HK-2 (cell line): Measurements from ENCODE around the gene F2RL3.

Experiments used
- DNase-seq: peaks from one replicate; pipeline ENCODE4 v3.0.0-alpha.2; 2018; ENCODE audit not compliant: unreplicated experiment

F2RL3 gene

DNA sequence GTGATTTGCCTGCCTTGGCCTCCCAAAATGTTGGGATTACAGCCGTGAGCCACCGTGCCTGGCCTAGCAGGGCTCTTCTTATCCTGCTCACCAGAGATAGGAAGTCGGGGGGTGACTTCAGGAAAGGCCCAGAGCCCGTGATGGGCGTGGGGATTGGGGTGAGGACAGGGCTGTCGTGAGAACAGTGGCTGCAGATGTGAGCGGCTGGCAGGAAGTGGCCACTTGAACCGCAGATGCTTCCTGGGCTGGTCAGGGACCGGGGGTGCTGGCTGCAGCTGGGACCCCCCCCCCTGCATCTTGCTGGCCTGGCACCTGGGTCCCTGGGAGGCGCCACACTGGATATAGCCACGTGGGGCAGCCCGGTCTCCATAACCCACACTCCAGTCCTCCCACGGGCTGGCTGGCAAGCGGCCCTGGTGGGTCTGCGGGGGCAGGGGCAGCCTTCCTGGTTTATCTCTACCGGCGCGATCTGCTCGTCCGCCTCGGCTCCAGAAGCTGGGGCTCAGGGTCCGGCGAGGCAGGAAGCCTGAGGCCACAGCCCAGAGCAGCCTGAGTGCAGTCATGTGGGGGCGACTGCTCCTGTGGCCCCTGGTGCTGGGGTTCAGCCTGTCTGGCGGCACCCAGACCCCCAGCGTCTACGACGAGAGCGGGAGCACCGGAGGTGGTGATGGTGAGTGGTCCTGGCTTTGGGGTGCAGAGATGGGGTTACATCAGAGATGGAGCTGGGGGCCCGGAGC is at the start of gene F2RL3:
Gene F2RL3 (plus strand): TSS at position 371 of the 737 bp plus-strand sequence. CDS start 191 bp downstream, at position 562.
- DNase-seq, result no peak

DNA sequence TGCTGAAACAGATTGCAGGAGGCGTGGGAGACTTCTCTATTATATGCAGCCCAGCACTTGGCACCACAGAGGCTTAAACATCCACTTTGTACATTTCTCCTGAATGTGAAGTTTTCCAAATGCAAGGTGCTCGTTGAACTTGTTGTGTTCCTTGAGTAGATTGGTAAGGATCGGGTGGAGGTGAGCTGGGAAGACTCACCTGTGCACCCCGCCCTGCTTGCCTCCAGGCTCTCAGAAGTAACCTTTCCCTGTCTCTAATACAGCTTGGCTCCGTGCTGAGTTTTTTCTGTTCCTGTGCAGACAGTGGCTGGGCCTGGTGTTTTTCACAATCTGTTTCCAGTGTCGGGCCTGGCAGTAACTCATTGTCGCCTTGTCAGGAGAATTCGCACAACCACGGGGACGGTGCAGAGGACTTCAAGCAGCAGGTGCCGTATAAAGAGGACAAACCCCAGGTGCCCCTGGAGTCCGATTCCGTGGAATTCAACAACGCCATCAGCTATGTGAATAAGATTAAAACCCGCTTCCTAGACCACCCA is 47.3 kb upstream of the F2RL3 start:
- DNase-seq, result no peak

DNA sequence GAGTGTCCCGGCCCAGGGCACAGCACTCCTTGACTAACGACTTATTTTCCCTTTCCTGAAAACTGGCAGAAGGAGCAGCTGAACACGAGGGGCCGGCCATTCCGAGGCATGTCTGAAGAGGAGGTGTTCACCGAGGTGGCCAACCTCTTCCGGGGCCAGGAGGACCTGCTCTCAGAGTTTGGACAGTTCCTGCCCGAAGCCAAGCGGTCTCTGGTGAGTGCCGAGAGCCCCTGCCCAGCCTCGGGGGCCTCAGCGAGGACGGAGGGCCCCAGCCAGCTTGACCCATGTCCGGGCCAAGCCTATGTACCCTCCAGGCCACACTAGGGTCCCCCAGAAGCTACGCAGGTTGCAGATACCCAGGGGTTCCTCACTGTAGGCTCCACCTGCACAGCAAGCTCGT is 41.9 kb upstream of the F2RL3 start:
- DNase-seq, result no peak

DNA sequence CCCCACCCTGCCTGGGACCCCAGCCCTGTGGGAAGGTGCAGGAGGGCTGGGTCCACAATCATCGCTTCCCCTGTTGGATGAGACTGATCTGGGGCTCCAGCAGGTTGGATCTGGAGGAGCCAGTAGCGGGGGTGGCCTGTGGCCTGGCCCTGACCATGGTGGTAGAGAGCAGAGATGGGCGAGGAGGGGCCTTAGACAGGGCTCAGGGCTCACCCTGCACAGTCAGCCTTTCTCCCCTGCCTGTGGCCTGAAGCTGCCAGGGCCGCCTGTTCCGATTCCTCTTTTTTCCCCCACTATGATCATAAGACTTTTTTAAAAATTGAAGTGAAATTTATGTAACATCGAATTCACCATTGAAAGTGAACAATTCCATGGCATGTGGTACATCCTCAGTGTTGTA is 41.4 kb upstream of the F2RL3 start:
- DNase-seq, result no peak

DNA sequence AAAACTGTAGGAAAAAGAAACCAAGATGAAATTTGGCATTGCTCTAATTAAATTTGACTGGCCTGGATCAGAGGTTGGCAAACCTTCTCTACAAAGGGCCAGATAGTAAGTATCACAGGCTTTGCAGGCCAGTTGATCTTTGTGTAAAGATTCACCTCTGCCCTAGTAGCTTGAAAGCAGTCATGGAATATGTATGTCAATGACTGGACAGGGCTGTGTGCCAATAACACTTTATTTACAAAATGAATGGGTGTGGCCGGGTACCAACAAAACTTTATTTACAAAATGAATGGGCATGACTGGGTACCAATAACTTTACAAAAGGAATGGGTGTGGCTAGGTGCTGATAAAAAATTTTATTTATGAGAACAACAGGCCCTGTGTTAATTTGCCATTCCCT is 39.6 kb upstream of the F2RL3 start:
- DNase-seq, result no peak

DNA sequence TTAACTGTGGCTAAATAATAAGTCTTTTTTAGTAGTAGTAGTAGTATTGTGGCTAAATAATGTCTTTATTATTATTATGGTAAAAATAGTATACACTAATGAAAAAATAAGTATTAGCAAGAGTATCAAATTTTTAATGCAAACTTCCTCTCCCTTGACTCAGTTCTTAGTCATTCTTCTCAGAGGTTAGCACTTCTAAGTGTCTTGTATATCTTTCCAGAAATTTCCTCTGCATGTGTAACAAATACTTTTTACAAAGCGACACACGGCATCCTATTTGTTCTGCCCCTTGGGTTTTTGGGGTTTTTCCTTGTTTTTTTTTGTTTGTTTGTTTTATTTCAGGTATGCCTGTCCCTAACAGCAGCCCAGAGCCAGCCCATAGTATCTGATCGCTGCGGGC is 38.7 kb upstream of the F2RL3 start:
- DNase-seq, result no peak

DNA sequence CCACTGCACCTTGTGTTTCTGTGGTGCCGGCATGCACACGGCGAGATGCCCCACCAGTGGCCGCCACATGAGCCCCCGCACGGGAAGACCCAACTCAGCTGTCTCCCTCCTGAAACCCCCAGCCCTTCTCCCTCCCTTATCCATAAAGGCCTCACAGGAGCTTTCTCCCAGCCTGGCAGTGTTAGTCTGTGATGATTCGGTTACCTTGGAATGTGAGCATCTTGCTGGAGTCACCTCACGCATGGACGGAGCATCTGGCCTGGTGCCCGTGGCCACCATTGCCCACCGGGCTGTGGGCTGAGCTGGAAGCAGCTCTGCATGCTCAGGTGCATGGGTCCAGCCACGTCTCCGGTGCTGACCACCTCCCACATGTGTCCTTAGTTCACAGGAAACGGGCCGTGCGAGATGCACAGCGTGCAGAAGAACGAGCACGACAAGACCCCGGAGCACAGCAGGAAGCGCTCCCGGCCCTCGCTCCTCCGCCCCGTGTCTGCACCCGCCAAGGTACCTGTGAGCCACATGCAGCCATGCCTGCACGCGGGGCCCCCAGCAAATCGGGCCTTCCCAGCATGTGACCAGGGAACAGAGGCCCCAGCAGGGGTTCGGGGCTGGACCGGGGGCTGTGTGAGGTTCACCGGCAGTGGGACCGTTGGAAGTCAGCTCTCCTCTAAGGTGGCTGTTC is 37.6 kb upstream of the F2RL3 start:
- peak; percentile 65 for DNase-seq

GRCh38 chr19:16853066-16853465 is 35.7 kb upstream of the F2RL3 start:
- DNase-seq, result no peak

DNA sequence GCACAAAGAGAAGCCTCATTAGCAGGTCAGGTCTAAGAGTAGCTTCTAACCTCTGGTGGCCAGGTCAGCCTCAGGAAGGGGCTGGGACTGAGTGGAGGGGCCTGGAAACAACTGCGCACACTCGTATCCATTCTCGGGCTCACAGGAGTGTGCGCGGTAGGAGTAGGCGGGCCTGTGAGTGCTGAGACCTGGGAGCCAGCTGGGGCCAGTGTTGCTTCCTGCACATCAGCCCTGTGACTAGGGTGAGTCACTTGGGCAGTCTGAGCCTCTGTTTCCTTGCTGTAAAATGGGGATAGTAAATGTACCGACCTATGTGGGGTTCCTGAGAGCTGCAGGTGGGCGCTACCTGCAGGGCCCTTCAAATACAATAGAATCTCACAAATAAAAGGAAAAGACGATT is 32.7 kb upstream of the F2RL3 start:
- no peak for DNase-seq

DNA sequence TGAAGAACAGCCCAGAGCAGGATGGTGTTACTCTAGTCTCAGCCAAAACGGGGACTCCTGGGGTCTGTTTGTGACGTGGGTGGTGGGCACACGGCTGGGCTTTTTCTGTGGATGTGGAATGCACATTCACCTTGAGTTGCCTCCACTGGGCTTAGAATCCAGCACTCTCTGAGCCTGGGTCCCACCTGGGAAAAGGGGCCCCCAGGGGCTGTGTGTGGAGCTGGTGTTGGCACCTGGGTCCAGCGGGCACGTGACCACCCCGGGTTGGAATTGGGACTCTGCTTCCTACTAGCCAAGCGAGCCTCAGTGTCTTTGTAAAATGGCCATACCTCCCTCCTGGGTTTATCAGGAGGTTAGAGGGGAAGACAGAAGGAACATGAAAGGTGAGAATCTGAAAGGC is 29.2 kb upstream of the F2RL3 start:
- DNase-seq, result no peak

DNA sequence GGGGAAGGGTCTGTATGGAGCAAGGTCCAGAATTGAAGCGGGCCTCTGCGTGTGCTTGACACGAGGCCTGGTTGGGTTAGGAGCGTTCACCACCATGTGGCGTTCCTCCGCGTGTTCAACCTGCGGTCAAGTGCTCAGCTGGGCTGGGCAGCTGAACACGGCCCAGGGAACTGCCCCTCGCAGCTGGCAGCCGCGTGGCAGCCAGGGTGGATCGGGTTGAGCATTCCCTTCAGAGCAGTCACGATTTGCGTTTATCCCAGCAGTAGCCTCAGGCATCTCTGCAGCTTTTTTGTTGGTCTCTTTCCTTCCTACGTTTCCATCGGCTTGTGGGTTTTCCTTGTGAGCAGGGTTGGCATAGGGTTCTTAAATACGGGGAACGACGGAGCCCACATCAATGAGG is 28.7 kb upstream of the F2RL3 start:
- DNase-seq, result no peak

DNA sequence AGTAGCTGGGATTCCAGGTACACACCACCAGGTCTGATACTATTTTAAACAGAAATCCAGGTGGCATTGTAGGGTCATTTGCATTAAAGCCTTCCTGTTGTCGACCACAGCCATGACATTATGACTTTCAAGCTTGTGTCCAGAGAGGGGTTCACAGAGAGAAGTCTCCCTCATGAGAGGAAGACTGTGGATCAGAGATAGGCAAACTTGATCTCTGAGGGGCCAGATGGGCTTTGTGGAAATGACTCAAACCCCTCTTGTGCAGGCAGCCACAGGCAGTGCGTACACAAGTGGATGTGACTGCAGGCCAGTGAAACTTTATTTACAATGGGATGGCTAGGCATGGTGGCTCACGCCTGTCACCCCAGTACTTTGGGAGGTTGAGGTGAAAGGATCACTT is 27.8 kb upstream of the F2RL3 start:
- DNase-seq, result no peak

GRCh38 chr19:16861834-16862233 is 27.0 kb upstream of the F2RL3 start:
- no peak for DNase-seq

GRCh38 chr19:16862826-16863415 is 25.9 kb upstream of the F2RL3 start:
- no peak for DNase-seq

DNA sequence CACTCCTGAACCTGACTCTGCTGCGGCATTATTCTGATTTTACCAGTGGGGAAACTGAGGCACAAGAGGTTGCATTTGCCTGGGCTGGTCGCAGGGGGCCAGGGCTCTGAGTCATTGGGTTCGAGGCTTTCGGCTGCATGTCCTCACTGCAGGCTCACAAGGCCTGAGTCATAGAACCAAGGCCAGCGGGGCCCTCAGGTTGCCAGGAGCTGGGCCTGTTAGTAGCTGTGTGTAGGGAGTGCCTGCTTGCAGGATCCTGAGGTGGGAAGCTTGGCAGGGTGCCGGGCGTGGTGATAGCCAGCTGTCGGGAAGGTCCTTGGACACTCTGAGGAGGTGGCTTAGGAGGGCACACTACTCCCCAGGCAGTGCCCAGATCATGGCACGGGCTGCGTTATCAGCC is 21.6 kb upstream of the F2RL3 start:
- no peak for DNase-seq

DNA sequence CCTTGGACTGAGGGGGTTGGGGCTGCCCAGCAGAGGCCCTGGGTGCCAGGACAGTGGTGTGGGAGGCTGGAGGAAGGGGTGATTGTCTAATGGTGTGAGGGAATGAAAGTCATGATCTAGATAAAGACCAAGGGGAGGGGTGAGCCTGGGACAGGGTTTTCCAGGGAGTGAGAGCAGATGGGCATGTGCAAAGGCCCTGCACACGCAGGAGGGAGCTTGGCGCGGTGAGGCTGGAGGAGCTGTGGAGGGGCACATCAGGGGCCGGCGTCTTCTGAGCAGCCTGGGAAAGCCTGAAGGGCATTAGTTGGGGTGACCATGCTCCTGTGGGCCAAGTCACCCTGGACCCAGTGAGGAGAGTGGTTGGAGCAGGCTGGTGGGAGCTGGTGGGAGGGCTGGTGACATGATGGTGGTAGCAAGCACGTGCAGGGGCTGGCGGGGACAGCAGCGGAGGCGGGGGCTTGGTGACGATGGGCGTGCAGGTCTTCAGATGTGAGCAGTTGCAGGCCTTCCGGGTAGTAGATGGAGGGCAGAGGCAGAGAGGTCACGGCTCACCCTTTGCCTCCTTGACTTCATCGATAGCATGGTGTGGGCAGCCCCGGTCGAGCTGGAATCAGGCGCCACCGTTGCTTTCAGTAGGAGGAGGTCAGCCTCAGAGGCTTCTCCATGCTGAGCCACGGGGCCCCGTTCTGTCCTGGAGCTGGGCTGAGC is 20.2 kb upstream of the F2RL3 start:
- no peak for DNase-seq

DNA sequence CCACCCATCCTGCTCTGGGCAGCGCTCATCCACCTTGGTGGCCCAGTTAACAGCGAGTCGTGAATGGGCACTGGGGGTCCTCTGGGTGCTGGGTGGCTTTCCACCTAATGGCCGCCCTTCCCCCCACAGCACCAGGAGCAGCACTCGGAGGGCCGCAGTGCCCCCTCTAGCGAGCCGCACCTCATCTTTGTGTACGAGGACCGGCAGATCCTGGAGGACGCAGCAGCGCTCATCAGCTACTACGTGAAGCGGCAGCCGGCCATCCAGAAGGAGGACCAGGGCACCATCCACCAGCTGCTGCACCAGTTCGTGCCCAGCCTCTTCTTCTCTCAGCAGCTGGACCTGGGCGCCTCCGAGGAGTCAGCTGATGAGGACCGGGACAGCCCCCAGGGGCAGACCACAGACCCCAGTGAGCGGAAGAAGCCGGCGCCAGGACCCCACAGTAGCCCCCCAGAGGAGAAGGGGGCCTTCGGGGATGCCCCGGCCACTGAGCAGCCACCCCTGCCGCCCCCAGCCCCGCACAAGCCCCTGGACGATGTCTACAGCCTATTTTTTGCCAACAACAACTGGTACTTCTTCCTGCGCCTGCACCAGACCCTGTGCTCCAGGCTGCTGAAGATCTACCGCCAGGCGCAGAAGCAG is 19.3 kb upstream of the F2RL3 start:
- DNase-seq, result no peak

DNA sequence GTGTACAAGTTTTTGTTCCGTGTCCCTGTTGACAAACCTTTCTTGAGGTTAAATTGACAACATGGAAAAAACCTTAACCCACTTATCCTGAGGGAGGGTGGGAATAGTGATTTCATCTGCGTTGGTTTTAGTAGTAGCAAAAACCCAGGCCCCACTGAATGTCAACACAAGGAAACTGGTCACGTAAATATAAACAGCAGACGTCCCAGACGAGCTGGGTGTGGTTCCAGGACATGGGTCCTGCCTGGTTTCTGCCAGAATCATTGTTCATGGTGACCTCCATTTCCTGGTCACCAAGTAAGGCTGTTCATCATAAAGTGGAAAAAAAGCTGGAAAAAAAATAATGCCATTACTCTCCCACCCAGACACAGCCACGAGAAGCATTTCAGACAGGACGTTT is 16.9 kb upstream of the F2RL3 start:
- no peak for DNase-seq

- DNase-seq, result no peak
Observed at GRCh38 chr19:16872728-16873127, 16.1 kb upstream of the F2RL3 start.

DNA sequence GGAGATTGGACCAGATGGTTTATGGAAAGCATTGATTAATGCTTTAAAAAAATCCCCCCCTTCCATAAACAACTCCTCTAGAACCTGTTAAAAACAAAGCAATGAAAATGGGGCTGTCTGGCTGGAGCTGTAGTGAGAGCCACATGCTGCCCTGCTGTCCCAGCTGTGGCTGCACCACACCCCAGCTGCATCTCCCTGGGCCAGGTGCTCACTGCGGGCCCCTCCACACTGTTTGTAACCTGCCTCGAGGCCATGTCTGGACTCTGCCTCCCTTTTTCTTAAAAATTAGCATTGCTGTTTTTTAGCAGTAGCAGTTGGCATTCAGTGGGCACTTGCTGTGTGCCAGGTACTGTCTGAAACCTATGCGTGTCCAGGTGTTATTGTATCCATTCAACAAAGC is 15.2 kb upstream of the F2RL3 start:
- DNase-seq, result no peak

DNA sequence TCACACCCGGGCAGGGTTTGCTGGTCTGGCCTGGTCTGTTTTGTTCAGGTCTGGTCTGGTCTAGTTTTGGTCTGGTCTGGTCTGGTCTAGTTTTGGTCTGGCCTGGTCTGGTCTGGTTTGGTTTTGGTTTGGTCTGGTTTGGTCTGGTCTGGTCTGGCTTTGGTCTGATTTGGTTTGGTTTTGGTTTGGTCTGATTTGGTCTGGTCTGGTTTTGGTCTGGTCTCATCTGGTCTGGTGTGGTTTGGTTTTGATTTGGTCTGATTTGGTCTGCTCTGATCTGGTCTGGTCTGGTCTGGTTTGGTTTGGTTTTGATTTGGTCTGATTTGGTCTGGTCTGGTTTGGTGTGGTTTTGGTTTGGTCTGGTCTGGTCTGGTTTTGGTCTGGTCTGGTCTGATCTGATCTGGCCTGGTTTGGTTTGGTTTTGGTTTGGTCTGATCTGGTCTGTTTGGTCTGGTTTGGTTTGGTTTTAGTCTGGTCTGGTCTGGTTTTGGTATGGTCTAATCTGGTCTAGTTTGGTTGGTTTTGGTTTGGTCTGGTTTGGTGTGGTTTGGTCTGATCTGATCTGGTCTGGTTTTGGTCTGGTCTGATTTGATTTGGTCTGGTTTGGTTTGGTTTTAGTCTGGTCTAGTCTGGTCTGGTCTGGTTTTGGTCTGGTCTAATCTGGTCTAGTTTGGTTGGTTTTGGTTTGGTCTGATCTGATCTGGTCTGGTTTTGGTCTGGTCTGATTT is 14.4 kb upstream of the F2RL3 start:
- DNase-seq, result no peak
